Body of pancreas (tissue), 4 donors: ENCODE measurements around the gene ATP1A1.

Source experiments
- CTCF ChIP-seq, 7 experiments: fragments of 450-650 bp in 4 of 7; fragments of 200-600 bp in 3 of 7; sonication (generic) in 3 of 7; IDR thresholded peaks; one replicate each; pipeline ENCODE4 v1.5.1; 2016 to 2019; ENCODE audit warnings: antibody characterized with exemption in 7 of 7
- POLR2A ChIP-seq, 3 donors: fragments of 450-650 bp; IDR thresholded peaks; one replicate each; pipeline ENCODE4 v1.6.1; 2016; ENCODE audit warnings: antibody characterized with exemption in 3 of 3, mild to moderate bottlenecking in 2 of 3

- TF ChIP-seq CTCF (IDR thresholded peaks at IDR 0.05), result no peak
- no peak for TF ChIP-seq POLR2A (IDR thresholded peaks at IDR 0.05)
Observed at GRCh38 chr1:116328671-116329070, 44.4 kb upstream of the ATP1A1 start.
